Type B pancreatic cell (in vitro differentiated cells): Measurements from ENCODE around the gene NAA20. TPM values are rescaled to one million over a fixed set of nuclear protein-coding genes. Genes with fewer than 3 reads are reported as not detected.
A peak's percentile ranks its signal among the peaks of the same experiment; 100 is the strongest.

ENCODE experiments used
- DNase-seq: peaks from one replicate; pipeline ENCODE4 v3.0.0; 2021; ENCODE audit warnings: mixed read lengths; ENCODE audit not compliant: unreplicated experiment; ENCODE audit errors: extremely low spot score
- H3K27ac Mint-ChIP-seq: 2 replicates; pipeline ENCODE4 v1.8.0; 2021; ENCODE audit warnings: mild to moderate bottlenecking, mixed read lengths
- H3K27me3 Mint-ChIP-seq: 2 replicates; pipeline ENCODE4 v1.8.0; 2021; ENCODE audit warnings: mixed read lengths
- H3K36me3 Mint-ChIP-seq: 2 replicates; pipeline ENCODE4 v1.8.0; 2021; ENCODE audit warnings: mixed read lengths
- H3K4me1 Mint-ChIP-seq: one replicate; pipeline ENCODE4 v1.8.0; 2021; ENCODE audit warnings: mixed read lengths; ENCODE audit not compliant: unreplicated experiment
- H3K4me3 Mint-ChIP-seq: 2 replicates; pipeline ENCODE4 v1.8.0; 2021; ENCODE audit warnings: mild to moderate bottlenecking, mixed read lengths
- H3K9me3 Mint-ChIP-seq: 2 replicates; pipeline ENCODE4 v1.8.0; 2021; ENCODE audit warnings: mixed read lengths
- total RNA-seq: library from RNA; stranded (reverse); gene quantifications from 2 replicates; pipeline ENCODE4 v1.2.1, GENCODE V29; 2021; ENCODE audit warnings: low replicate concordance
- TF ChIP-seq, protein P1 (sequence below): fragments of 200-600 bp; sonication (generic); conservative IDR thresholded peaks from 2 replicates; pipeline ENCODE4 v1.5.0; 2021; ENCODE audit warnings: antibody characterized with exemption, mild to moderate bottlenecking

The NAA20 gene
- total RNA-seq, 1 donor from 2014 or later: 63.5 TPM

DNA sequence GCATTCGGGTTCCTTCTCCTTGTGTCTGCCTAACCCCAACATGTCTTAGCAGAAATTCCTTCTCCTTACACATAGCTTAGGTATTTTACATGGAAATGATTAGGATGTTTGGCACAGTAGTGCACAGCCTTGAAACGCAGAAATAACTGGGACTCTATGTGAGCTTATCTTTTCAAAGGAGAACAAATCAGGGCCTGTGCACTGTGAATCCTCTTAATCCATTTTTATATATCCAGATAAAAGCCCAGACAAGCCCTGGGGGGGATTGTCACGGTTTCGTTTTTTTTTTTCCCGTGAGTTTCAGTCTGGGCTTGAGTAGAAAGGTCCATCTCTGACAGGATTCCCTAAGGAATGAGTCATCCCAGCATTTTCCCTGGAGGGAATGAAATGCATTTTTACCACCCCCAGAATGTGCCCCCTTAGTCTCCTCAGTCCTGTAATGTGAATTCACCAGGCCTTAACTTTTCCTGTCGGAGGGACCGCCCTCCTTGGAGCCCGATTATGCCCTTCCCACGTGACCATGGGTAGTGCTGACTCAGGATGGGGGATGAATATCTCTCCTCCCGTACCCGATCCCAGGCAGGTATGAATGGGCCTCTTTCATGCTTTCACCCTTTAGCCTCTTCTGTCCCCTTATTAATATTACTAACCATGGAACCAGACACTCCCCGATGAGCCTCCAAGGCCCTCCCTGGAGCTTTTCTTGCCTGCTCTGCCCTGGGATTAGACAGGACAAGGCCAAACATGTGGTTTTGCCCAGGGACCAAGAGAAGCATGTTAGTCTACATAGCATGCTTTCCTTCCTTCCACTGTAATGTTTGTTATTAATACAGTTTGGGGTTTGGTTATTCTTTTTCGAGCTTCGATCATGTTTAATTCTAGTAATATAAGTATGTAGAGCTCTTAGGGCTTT is 23.9 kb upstream of the NAA20 start:
- TF ChIP-seq, protein P1, sequence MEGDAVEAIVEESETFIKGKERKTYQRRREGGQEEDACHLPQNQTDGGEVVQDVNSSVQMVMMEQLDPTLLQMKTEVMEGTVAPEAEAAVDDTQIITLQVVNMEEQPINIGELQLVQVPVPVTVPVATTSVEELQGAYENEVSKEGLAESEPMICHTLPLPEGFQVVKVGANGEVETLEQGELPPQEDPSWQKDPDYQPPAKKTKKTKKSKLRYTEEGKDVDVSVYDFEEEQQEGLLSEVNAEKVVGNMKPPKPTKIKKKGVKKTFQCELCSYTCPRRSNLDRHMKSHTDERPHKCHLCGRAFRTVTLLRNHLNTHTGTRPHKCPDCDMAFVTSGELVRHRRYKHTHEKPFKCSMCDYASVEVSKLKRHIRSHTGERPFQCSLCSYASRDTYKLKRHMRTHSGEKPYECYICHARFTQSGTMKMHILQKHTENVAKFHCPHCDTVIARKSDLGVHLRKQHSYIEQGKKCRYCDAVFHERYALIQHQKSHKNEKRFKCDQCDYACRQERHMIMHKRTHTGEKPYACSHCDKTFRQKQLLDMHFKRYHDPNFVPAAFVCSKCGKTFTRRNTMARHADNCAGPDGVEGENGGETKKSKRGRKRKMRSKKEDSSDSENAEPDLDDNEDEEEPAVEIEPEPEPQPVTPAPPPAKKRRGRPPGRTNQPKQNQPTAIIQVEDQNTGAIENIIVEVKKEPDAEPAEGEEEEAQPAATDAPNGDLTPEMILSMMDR: no peak
- Mint-ChIP-seq H3K27me3 (no peaks in the 10 kb centered on the region), H3K9me3 (no peaks in the 10 kb centered on the region), H3K27ac (peak overlapping the region; percentile 85), H3K36me3 (peaks cover 17% of the 10 kb centered on the region), H3K4me3 (peak overlapping the region; percentile 65), H3K4me1 (peaks cover 61% of the 10 kb centered on the region)
- no peak for DNase-seq

GRCh38 chr20:19993958-19994669 is 23.0 kb upstream of the NAA20 start:
- peak overlapping the region; percentile 85 for H3K27ac Mint-ChIP-seq
- H3K9me3 Mint-ChIP-seq: no peaks in the 10 kb centered on the region
- H3K36me3 Mint-ChIP-seq: peaks cover 12% of the 10 kb centered on the region
- no peak for DNase-seq
- no peaks in the 10 kb centered on the region for H3K27me3 Mint-ChIP-seq
- H3K4me1 Mint-ChIP-seq: peaks cover 64% of the 10 kb centered on the region
- TF ChIP-seq, protein P1: no peak
- H3K4me3 Mint-ChIP-seq: peak overlapping the region; percentile 60

DNA sequence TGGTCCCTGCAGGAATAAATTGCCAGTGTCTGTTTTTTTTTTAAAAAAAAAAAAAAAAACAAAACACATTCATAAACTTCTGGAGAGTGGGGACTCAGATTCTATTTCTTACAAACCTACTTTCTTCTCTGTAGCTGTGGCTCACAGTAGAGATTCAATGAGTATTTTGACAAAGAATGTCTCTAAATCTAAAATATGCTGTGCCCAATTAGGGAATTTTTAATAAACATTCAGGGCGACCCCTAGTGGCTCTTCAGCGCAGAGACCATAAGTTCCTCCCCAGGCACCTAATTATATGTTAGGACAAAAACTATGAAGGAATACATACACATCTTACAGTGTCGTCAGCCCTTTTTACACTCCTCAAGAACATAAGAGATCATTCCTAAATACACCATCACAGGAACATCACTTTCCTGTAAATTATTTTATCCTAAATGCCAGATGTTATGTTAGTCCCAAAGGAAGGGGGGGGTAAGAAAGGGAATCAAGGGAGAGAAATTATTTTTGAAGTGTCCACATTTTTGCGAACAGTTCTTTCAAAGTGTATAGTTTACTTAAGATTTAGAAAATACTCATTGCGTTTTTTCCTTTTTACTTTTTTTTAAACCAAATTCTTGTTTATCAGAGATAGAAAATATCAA is 21.8 kb upstream of the NAA20 start:
- peaks cover 20% of the 10 kb centered on the region for H3K36me3 Mint-ChIP-seq
- TF ChIP-seq, protein P1: peak; percentile 95
- no peak for DNase-seq
- H3K4me3 Mint-ChIP-seq: peak overlapping the region; percentile 55
- no peaks in the 10 kb centered on the region for H3K9me3 Mint-ChIP-seq
- H3K4me1 Mint-ChIP-seq: peaks cover 70% of the 10 kb centered on the region
- peak overlapping the region; percentile 58 for H3K27ac Mint-ChIP-seq
- no peaks in the 10 kb centered on the region for H3K27me3 Mint-ChIP-seq

- Mint-ChIP-seq H3K36me3 (peaks cover 27% of the 10 kb centered on the region), H3K27ac (no peak overlapping the region), H3K4me1 (peaks cover 61% of the 10 kb centered on the region), H3K27me3 (no peaks in the 10 kb centered on the region), H3K9me3 (no peaks in the 10 kb centered on the region), H3K4me3 (no peak overlapping the region)
- no peak for DNase-seq
- TF ChIP-seq, protein P1: no peak
Measured at GRCh38 chr20:19996222-19996621, 20.9 kb upstream of the NAA20 start.

DNA sequence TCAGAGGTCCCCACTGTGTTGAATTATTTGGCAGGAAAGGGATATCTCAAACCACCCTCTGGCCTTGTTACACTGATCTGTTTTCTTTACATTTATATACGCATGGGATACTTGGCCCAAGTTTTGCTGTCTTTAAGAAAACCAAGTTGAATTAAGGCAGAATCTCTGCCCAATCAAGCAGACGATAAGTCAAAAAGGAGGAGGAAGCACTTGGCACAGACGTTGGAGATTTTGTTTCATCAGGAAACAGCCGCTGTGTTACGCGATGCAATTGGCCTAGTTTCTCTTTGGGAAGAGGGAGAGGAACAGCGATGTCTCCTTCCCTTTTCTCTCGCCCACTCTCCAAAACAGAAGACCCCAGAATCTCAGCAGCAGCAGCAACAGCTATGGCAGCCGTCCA is 20.2 kb upstream of the NAA20 start:
- Mint-ChIP-seq H3K4me3 (no peak overlapping the region), H3K4me1 (peaks cover 60% of the 10 kb centered on the region), H3K27me3 (no peaks in the 10 kb centered on the region), H3K36me3 (peaks cover 27% of the 10 kb centered on the region), H3K9me3 (no peaks in the 10 kb centered on the region), H3K27ac (no peak overlapping the region)
- TF ChIP-seq, protein P1: no peak
- DNase-seq: no peak
